Neural cell (in vitro differentiated cells): ENCODE data around the gene SLC9A5. TPM values are rescaled to one million over a fixed set of nuclear protein-coding genes. Genes with fewer than 3 reads are reported as not detected.

Experiments used
- H2AFZ ChIP-seq: fragments of 200-600, 300-800 bp; sonication (generic), shearing (Covaris generic); 2 replicates; pipeline ENCODE4 v1.6.0; 2014; ENCODE audit warnings: low read depth, mild to moderate bottlenecking, antibody characterized with exemption, low read length, moderate library complexity
- H3F3A ChIP-seq: fragments of 200-600 bp; shearing (Covaris generic); 2 replicates; pipeline ENCODE4 v1.6.1; 2016; ENCODE audit warnings: mild to moderate bottlenecking, moderate library complexity, mixed read lengths, antibody characterized with exemption, low read length; ENCODE audit not compliant: insufficient read depth, poor library complexity, severe bottlenecking
- H3K27ac ChIP-seq: fragments of 200-600, 300-800 bp; sonication (generic), shearing (Covaris generic); 2 replicates; pipeline ENCODE4 v1.5.1; 2014; ENCODE audit warnings: mild to moderate bottlenecking, low read length, moderate library complexity
- H3K27me3 ChIP-seq: fragments of 300-800, 200-600 bp; sonication (generic), shearing (Covaris generic); 2 replicates; pipeline ENCODE4 v1.6.0; 2014; ENCODE audit warnings: mild to moderate bottlenecking, low read depth, low read length, moderate library complexity; ENCODE audit not compliant: insufficient read depth
- H3K36me3 ChIP-seq: fragments of 300-800, 200-600 bp; sonication (generic), shearing (Covaris generic); 2 replicates; pipeline ENCODE4 v1.5.1; 2014; ENCODE audit warnings: mild to moderate bottlenecking, antibody characterized with exemption, low read length, moderate library complexity; ENCODE audit not compliant: insufficient read depth
- H3K4me2 ChIP-seq: fragments of 300-800, 200-600 bp; sonication (generic), shearing (Covaris generic); 2 replicates; pipeline ENCODE4 v1.6.0; 2014; ENCODE audit warnings: mild to moderate bottlenecking, low read length
- H3K4me3 ChIP-seq: fragments of 300-800, 200-600 bp; sonication (generic), shearing (Covaris generic); 2 replicates; pipeline ENCODE4 v1.5.1; 2014; ENCODE audit warnings: mild to moderate bottlenecking, low read length, moderate library complexity
- H3K79me2 ChIP-seq: fragments of 200-600 bp; shearing (Covaris generic); replicated peaks from 2 replicates; pipeline ENCODE4 v1.6.0; 2014; ENCODE audit warnings: mild to moderate bottlenecking, low read length, moderate library complexity; ENCODE audit not compliant: insufficient read depth
- H3K9ac ChIP-seq: fragments of 300-800, 200-600 bp; sonication (generic), shearing (Covaris generic); 2 replicates; pipeline ENCODE4 v1.6.1; 2016; ENCODE audit warnings: mild to moderate bottlenecking, low read length, mixed read lengths
- H3K9me2 ChIP-seq: fragments of 200-600 bp; shearing (Covaris generic); 2 replicates; pipeline ENCODE4 v1.6.1; 2016; ENCODE audit warnings: mild to moderate bottlenecking, low read length, mixed read lengths; ENCODE audit not compliant: insufficient read depth
- H3K9me3 ChIP-seq: fragments of 200-600, 300-800 bp; sonication (generic), shearing (Covaris generic); 2 replicates; pipeline ENCODE4 v1.6.1; 2016; ENCODE audit warnings: mild to moderate bottlenecking, mixed run types, low read length, moderate library complexity, mixed read lengths
- H4K20me1 ChIP-seq: fragments of 200-600 bp; shearing (Covaris generic); 2 replicates; pipeline ENCODE4 v1.6.1; 2016; ENCODE audit warnings: mild to moderate bottlenecking, mixed run types; ENCODE audit not compliant: insufficient read depth
- EP300 ChIP-seq: fragments of 450-650 bp; conservative IDR thresholded peaks from 2 replicates; pipeline ENCODE4 v1.6.1; 2014; ENCODE audit warnings: antibody characterized with exemption, mild to moderate bottlenecking, moderate library complexity; ENCODE audit not compliant: poor library complexity, severe bottlenecking
- EZH2 ChIP-seq: fragments of 200-600, 300-800 bp; shearing (Covaris generic), sonication (generic); IDR thresholded peaks from 2 replicates; pipeline ENCODE4 v1.6.1; 2014; ENCODE audit warnings: antibody characterized with exemption, low read length, borderline replicate concordance, mild to moderate bottlenecking; ENCODE audit not compliant: insufficient read depth, poor library complexity, severe bottlenecking
- MXI1 ChIP-seq: fragments of 450-650 bp; conservative IDR thresholded peaks from 2 replicates; pipeline ENCODE4 v1.6.1; 2014; ENCODE audit warnings: antibody characterized with exemption, mild to moderate bottlenecking; ENCODE audit not compliant: poor library complexity, severe bottlenecking
- POLR2AphosphoS5 ChIP-seq: IDR thresholded peaks from 2 replicates; pipeline ENCODE4 v1.6.1; 2012
- RAD21 ChIP-seq: fragments of 450-650 bp; conservative IDR thresholded peaks from 2 replicates; pipeline ENCODE4 v1.6.1; 2014; ENCODE audit warnings: antibody characterized with exemption, mild to moderate bottlenecking, moderate library complexity
- SMC3 ChIP-seq: fragments of 450-650 bp; conservative IDR thresholded peaks from 2 replicates; pipeline ENCODE4 v1.6.1; 2014; ENCODE audit warnings: antibody characterized with exemption, mild to moderate bottlenecking, moderate library complexity; ENCODE audit not compliant: poor library complexity
- TAF1 ChIP-seq: IDR thresholded peaks from 2 replicates; pipeline ENCODE4 v1.6.1; 2012; ENCODE audit warnings: low read depth
- polyA plus RNA-seq: library from polyadenylated mRNA; depleted of rRNA; stranded (reverse); fragments of >200 nt; gene quantifications from 2 replicates; pipeline ENCODE4 v1.2.3, GENCODE V29; 2014
- TF ChIP-seq, protein P1 (sequence below): IDR thresholded peaks from 2 replicates; pipeline ENCODE4 v1.6.1; 2012; ENCODE audit warnings: borderline replicate concordance
- TF ChIP-seq, protein P2 (sequence below): fragments of 450-650 bp; IDR thresholded peaks from 2 replicates; pipeline ENCODE4 v1.5.1; 2014; ENCODE audit warnings: antibody characterized with exemption, mild to moderate bottlenecking, moderate library complexity; ENCODE audit not compliant: poor library complexity, severe bottlenecking

The SLC9A5 gene
- polyA plus RNA-seq, 1 donor from 2014 or later = 1.8 TPM

DNA sequence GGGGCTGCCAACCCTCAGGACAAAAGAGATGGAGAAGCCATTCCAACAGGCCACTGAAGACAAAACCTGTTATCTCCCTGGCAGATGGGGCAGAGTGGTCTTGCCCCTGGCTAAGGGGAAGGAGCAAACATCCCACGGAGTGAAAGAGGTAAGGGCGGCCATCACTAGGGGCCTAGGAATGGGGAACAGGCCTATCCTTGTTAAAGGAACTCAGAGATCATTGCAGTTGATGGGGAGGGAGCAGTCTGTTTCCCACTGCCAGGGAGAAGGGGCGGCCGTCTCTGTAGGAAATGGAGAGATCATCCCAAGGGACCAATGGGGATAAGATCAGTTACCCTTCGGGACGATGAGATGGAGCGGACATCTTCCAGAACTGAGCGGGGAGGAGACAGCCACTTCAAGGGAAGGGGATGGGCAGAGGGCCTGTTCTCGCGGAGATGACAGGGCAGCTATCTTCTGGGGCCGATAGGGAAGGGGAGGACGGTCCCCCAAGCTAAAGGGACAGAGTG is 22.4 kb upstream of the SLC9A5 start:
- no peaks in the 10 kb centered on the region for H3K9me2 ChIP-seq
- H3K36me3 ChIP-seq = no peaks in the 10 kb centered on the region
- TF ChIP-seq, protein P1, sequence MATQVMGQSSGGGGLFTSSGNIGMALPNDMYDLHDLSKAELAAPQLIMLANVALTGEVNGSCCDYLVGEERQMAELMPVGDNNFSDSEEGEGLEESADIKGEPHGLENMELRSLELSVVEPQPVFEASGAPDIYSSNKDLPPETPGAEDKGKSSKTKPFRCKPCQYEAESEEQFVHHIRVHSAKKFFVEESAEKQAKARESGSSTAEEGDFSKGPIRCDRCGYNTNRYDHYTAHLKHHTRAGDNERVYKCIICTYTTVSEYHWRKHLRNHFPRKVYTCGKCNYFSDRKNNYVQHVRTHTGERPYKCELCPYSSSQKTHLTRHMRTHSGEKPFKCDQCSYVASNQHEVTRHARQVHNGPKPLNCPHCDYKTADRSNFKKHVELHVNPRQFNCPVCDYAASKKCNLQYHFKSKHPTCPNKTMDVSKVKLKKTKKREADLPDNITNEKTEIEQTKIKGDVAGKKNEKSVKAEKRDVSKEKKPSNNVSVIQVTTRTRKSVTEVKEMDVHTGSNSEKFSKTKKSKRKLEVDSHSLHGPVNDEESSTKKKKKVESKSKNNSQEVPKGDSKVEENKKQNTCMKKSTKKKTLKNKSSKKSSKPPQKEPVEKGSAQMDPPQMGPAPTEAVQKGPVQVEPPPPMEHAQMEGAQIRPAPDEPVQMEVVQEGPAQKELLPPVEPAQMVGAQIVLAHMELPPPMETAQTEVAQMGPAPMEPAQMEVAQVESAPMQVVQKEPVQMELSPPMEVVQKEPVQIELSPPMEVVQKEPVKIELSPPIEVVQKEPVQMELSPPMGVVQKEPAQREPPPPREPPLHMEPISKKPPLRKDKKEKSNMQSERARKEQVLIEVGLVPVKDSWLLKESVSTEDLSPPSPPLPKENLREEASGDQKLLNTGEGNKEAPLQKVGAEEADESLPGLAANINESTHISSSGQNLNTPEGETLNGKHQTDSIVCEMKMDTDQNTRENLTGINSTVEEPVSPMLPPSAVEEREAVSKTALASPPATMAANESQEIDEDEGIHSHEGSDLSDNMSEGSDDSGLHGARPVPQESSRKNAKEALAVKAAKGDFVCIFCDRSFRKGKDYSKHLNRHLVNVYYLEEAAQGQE = no peak
- TF ChIP-seq EP300 = no peak
- no peak for TF ChIP-seq MXI1
- no peak for TF ChIP-seq TAF1
- TF ChIP-seq SMC3 = no peak
- no peak for TF ChIP-seq RAD21
- TF ChIP-seq EZH2 = no peak
- TF ChIP-seq, protein P2, sequence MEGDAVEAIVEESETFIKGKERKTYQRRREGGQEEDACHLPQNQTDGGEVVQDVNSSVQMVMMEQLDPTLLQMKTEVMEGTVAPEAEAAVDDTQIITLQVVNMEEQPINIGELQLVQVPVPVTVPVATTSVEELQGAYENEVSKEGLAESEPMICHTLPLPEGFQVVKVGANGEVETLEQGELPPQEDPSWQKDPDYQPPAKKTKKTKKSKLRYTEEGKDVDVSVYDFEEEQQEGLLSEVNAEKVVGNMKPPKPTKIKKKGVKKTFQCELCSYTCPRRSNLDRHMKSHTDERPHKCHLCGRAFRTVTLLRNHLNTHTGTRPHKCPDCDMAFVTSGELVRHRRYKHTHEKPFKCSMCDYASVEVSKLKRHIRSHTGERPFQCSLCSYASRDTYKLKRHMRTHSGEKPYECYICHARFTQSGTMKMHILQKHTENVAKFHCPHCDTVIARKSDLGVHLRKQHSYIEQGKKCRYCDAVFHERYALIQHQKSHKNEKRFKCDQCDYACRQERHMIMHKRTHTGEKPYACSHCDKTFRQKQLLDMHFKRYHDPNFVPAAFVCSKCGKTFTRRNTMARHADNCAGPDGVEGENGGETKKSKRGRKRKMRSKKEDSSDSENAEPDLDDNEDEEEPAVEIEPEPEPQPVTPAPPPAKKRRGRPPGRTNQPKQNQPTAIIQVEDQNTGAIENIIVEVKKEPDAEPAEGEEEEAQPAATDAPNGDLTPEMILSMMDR = no peak
- TF ChIP-seq POLR2AphosphoS5 = no peak
- H3F3A ChIP-seq = no peaks in the 10 kb centered on the region
- H3K27ac ChIP-seq = peak overlapping the region; percentile 56
- H3K9ac ChIP-seq = peak overlapping the region; percentile 94
- peak overlapping the region; percentile 58 for H2AFZ ChIP-seq
- no peaks in the 10 kb centered on the region for H4K20me1 ChIP-seq
- peaks cover 12% of the 10 kb centered on the region for H3K79me2 ChIP-seq
- peak overlapping the region; percentile 92 for H3K4me2 ChIP-seq
- no peaks in the 10 kb centered on the region for H3K27me3 ChIP-seq
- H3K4me3 ChIP-seq = peak overlapping the region; percentile 72
- H3K9me3 ChIP-seq = no peaks in the 10 kb centered on the region

DNA sequence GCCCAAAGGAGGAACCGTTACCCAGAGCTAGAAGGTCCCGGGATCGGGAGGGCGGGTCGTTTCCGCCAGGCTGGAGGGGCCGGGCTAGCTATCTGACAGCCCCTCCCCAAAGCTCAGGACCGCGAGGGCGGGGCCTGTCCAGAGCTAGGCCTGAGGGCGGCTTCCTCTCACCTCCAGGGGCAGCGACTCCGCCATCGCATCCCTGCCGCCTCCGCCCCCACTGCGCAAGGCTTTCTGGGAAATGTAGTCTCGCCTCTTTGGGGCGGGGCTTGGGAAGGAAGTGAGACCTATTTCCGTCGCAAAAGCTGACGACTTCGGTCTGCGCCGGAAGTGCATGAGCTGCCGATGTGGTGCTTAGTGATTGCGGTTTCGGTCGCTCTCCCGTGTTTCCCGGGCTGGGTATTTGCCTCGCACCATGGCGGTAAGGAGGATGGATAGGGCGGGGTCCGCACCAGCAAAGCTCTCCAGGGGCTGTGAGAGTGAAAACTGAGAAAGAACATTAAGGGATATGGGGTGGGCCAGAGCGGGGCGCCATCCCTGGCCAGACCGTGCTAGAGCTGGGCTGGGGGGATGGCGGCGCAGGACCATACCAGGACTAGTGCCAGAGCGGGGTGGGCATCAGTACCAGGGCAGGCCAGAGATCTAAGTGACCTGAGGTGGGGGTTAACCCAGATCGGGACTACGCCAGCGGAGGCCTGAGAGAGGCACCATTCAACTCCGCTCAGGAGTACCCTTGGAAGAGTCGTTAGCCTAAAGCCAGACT is 21.8 kb upstream of the SLC9A5 start, which contains the start of gene TMEM208:
TMEM208 (plus strand) TSS at position 327 of the 763 bp plus-strand sequence; CDS start at position 416, 89 bp downstream.
- peak within 1 kb of the TSS; percentile 94 for H3K9ac ChIP-seq
- TF ChIP-seq EZH2 = no peak
- peak; percentile 32 for TF ChIP-seq EP300
- TF ChIP-seq, protein P1 = peak; percentile 96
- TF ChIP-seq POLR2AphosphoS5 = peak; percentile 99
- peak; percentile 47 for TF ChIP-seq RAD21
- peak; percentile 52 for TF ChIP-seq SMC3
- TF ChIP-seq MXI1 = peak; percentile 94
- TF ChIP-seq TAF1 = peak; percentile 99
- TF ChIP-seq, protein P2 = peak; percentile 68
- H3K4me3 ChIP-seq = peak within 1 kb of the TSS; percentile 72
- peaks cover 12% of the 10 kb centered on the region for H3K79me2 ChIP-seq
- no peaks in the 10 kb centered on the region for H3K9me2 ChIP-seq
- no peaks in the 10 kb centered on the region for H3K9me3 ChIP-seq
- no peaks in the 10 kb centered on the region for H3K27me3 ChIP-seq
- H3K27ac ChIP-seq = peak within 1 kb of the TSS; percentile 56
- H4K20me1 ChIP-seq = no peaks in the 10 kb centered on the region
- peak within 1 kb of the TSS; percentile 92 for H3K4me2 ChIP-seq
- H3F3A ChIP-seq = no peaks in the 10 kb centered on the region
- no peaks in the 10 kb centered on the region for H3K36me3 ChIP-seq
- peak within 1 kb of the TSS; percentile 58 for H2AFZ ChIP-seq
